SK-N-SH (cell line): ENCODE measurements around the gene PRKCH.

ENCODE experiments used
- EP300 ChIP-seq, 2 experiments: IDR thresholded peaks; 2 replicates each; pipeline versions ENCODE4 v1.4.0 to v1.6.1; 2012; ENCODE audit warnings: borderline replicate concordance in 1 of 2, low read depth in 1 of 2, low read length in 1 of 2
- SIN3A ChIP-seq: IDR thresholded peaks from 2 replicates; pipeline ENCODE4 v1.6.1; 2012; ENCODE audit warnings: low read depth, mild to moderate bottlenecking, low read length, moderate library complexity, borderline replicate concordance
- TF ChIP-seq, protein P1 (sequence below): IDR thresholded peaks from 2 replicates; pipeline ENCODE4 v1.6.1; 2012; ENCODE audit warnings: mild to moderate bottlenecking, low read depth, low read length, moderate library complexity

DNA sequence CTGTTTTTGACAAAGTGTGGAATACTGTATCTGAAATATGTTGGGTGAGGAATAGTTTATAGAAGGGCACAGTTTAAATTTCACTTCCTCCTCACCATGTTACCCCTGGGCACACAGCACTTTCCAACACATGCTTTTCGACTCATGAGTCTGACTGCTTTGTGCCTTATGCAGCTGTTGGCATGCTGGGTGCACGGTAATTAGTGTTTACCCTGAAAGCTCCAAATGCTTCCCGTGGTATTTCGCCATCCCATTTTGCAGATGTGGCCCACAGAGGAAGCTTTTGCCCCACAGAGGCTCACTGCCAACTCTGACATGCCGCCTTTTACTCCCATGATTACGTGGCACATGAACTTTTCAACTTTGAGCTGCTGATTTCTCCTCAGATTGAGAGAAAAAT lies 168.6 kb downstream of the PRKCH start:
- TF ChIP-seq EP300 (IDR thresholded peaks at IDR 0.05; ENCODE audit: borderline replicate concordance in 1 of 2, low read depth in 1 of 2, low read length in 1 of 2) (no peak), SIN3A (no peak)
- TF ChIP-seq, protein P1, sequence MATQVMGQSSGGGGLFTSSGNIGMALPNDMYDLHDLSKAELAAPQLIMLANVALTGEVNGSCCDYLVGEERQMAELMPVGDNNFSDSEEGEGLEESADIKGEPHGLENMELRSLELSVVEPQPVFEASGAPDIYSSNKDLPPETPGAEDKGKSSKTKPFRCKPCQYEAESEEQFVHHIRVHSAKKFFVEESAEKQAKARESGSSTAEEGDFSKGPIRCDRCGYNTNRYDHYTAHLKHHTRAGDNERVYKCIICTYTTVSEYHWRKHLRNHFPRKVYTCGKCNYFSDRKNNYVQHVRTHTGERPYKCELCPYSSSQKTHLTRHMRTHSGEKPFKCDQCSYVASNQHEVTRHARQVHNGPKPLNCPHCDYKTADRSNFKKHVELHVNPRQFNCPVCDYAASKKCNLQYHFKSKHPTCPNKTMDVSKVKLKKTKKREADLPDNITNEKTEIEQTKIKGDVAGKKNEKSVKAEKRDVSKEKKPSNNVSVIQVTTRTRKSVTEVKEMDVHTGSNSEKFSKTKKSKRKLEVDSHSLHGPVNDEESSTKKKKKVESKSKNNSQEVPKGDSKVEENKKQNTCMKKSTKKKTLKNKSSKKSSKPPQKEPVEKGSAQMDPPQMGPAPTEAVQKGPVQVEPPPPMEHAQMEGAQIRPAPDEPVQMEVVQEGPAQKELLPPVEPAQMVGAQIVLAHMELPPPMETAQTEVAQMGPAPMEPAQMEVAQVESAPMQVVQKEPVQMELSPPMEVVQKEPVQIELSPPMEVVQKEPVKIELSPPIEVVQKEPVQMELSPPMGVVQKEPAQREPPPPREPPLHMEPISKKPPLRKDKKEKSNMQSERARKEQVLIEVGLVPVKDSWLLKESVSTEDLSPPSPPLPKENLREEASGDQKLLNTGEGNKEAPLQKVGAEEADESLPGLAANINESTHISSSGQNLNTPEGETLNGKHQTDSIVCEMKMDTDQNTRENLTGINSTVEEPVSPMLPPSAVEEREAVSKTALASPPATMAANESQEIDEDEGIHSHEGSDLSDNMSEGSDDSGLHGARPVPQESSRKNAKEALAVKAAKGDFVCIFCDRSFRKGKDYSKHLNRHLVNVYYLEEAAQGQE, result no peak
